NCI-H526 (cell line): Measurements from ENCODE around the gene GPR21.

Experiments used
- DNase-seq, 2 experiments: peaks; one replicate each; lab custom pipeline; 2025; lab: John Stamatoyannopoulos, UW

GPR21 gene

DNA sequence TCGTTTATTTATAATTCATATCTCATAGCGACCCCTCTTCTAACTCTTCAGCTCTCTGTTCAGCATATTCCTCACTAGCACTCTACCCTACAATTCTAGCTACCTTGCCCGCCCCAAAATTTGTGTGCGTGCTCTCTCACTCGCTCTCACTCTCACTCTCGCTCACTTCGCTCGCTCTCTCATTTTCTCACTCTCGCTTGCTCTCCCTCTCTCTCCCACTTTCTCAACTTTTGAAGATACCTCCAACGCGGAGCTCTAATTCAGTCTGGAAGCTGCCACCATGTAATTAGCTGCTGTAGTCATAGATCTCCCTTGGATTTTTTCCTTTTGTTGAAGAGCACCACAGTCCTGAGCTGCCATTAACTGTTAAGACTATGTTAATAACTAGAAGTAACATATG, 30.4 kb downstream of the GPR21 start:
- DNase-seq, result no peak

DNA sequence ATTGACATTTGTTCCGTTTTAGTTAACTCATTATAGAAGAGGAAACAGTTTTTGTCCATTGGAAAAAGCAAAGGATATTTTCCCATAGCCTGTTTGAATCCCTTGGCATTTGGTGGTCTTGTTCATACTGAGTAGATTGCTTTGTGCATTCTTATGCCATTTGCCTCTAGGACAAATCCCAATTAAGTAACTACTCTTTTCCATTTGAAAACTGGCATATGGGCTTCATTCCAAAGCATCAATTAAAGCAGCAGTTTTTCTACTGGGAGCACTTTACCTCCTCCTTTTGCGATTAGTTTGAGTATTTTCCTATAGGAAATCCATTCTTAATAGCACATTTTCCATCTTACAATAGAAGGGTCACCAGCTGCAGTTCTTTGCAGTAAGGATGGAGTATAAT, 31.2 kb downstream of the GPR21 start:
- DNase-seq, result no peak

DNA sequence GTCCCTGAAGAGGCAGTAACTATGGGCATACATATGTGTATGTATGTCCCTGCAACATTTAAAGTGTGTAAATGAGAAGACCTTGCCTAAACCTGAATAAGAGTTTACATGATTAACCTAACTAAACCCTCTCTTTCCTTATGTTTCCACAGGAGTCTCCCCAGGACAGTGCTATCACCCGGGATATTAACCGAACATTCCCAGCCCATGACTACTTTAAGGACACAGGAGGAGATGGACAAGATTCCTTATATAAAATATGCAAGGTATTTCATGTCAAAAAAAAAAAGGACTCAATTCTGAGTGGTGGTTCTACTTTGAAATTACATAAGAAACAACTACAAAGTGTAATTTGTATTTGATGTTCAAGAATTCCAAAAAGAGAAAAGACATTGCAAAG, 31.7 kb downstream of the GPR21 start:
- no peak for DNase-seq

DNA sequence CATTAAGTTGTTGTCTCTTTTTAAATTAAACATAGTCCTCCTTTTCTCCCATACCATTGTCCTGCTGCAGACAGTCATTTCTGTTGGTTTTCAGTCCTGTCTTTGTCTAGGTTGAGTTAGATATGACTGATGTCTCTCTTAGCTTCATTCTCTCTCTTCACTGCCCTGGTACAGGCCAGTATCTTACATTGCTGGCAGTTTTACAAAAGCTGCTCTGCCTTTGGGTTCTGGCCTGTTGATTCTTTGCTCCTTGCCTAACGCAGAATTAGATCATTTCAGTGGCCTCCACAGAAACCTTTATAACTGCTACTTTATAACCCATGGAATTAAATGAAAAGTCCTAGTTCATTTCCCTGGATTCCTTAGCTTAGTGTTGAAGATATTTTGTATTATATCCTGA, 33.7 kb downstream of the GPR21 start:
- no peak for DNase-seq

DNA sequence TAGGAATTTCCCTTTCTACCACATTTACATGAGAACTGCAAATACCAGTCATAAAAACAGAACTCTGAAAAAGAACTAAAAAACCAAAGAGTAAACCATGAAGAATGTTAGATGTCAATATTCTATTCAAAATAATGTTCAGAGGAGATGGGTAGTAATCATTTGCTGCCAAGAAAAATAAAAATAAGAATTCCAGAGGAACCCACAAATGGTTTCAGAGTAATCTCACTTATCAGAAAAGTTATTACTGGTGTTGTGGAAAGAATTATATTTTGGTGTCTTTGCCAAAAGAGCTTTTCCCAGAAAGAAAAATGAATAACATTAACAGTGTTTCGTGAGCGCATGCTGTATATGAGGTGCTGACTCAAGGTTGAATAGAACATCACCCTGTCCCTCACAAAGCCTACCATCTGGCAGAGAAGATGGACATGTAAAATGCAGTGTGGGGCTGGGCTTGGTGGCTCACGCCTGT, 35.6 kb downstream of the GPR21 start:
- DNase-seq, result no peak

DNA sequence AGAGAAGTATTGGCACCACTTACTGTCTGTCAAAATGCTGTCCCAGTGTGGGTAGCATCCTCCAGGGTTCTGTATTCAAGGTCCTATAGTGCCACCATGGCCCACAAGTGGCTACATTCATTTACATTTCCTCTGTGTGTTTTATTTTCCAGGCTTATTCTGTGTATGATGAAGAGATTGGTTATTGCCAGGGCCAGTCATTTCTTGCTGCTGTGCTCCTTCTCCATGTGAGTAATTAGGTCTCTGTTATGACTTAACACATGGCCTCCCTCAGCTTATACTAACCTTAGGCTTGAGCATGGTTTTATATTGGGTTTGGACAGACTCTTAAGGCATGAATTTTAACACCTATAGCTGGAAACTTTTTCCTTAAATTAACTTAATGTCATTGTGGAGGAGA, 36.7 kb downstream of the GPR21 start:
- no peak for DNase-seq

DNA sequence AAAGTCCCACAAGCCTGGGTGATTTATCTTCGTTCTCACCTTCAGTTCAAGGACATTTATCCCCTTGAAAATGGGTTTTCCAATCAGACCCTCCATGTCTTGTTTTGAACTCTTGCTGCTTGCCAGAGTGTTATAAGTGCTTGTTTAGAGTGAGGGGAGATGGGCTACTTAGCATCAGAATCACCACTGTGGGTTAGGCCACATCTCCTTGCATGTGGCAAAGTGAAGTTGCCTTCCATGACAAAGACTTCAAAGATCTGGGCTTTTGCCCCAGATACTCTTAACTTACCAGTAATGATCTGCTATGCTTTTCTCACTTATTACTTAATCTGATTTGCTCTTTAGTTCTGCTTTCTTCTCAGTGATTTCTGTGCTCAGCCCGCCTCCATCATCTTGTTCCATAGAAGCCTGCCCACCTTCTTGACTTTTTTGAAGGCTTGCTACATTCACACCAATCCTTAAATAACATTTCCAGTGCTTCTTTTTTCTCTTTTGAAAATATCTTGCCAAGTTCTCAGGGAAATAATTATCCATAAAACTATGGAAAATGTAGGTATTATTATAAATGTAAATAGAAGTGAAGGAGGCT, 39.0 kb downstream of the GPR21 start:
- no peak for DNase-seq

DNA sequence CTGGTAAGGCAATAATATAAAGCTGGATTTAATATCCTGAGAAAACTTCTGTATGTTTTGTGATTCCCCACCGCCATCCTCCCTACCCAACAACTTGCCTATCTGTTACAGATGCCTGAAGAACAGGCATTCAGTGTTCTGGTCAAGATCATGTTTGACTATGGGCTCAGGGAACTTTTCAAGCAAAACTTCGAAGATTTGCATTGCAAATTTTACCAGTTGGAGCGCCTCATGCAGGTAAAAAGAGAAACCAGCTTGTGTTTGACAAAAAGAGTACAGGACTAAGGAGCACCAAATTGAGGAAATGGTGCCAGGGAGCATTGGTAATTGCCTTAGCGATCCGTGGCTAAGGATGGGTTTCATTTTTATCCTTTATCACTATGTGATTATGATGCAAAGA, 40.0 kb downstream of the GPR21 start:
- DNase-seq, result peak; percentile 80 to 83

DNA sequence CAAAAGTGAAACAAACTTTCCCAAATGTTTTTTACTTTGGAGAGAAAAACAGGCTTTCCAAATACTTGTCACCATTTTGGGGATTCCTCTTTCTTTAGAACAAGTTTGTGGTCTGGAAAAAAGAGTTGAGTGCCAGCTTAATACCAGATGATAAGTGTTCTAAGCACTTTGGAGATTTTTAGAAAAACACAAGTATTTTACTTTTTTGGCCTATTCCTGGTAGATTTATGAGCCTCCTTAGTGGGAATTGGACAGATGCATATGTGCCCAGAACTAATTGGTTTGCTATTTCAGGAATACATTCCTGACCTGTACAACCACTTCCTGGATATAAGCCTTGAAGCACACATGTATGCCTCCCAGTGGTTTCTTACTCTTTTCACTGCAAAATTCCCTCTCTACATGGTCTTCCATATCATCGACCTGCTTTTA, 40.5 kb downstream of the GPR21 start:
- no peak for DNase-seq

DNA sequence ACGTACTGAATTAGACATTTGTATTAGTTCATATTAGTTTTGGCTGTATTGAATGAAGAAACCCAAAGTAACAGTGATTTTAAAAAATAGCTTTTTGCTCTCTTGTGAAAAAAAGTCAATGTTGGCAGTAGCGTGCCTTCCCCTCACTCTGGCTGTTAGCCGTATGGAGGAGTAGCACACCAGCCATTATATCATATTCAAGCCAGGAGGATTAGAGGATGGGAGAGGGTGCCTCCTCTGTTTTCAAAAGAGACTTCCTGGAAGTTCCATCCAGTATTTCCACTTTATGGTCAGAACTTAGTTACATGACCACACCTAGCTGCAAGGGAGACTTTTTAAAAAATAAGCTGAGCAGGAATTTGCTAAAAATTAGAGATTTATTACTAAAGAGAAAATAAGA, 41.2 kb downstream of the GPR21 start:
- DNase-seq, result no peak

DNA sequence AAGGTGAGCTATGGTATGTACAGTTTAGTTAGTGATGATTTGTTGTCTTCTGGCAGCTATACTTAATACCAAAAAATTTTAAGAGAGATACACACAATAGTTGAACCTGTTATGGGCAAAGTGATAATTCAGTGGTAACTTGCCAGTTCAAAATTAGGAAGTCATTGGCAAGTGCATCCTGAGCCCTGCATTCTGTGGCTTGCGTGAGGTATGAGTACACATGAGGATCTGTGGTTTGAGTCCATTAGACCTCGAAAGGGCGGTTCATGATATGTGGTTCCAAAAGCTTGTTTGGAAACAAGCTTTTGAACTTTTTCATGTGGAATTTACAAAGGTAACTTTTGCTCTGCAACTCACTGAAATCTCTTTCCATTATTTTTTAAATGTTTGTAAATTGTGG, 47.0 kb downstream of the GPR21 start:
- no peak for DNase-seq

DNA sequence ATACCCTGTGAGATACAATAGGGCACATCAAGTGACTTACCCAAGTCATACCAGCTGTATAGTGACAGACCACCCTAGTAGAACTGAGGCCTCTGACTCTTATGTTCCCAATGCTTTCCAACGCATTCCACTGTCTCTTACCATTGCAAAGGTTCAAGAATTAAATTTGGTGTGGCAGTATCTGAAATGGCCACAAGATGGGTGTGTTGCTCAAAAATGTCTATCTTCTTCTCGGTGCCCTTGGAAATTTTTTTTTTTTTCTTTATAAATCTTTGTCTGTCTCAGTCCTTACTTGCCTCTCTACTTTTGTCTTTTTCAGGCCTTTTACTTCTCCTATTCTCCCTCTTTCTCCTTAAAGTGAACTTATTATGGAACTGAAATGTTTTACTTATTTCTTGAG, 48.4 kb downstream of the GPR21 start:
- peak; percentile 1 to 40 for DNase-seq

DNA sequence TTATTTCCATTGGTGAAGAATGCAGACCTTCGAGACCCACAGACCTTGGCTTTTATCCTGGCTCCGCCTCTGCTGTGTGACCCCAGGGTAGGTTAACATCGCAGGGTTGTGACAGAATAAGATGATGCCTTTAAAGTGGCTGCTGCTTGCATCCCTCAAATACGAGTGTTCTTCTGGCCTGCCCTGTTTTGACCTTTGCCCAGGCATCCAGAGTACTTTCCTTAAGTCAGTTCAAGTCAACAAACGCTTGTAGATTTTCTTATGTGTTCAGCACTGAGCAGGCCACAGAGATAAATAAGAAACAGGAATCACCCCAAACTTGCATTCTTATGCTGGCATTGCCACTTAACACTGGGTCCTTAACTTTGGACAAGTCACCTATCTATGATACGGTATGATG, 50.2 kb downstream of the GPR21 start:
- DNase-seq, result no peak

DNA sequence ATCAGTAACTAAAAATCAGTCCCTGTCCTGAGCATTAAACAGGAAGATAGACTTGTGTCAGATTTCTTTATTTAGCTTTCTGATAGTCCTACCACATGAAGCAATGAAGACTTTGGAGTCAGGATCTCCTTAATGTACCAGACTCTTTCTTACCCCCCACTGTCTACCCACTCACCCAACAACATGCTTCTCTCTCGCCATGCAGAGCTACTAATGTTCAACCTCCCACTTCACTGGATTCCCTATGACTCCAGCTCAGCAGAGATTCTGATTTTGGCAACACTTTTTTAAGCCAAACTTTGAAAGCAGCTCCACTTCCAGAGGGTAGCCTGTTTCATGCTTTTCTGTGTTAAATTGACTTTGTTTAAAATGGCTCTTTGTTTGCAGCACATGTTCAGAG, 50.8 kb downstream of the GPR21 start:
- no peak for DNase-seq
